Neural progenitor cell (in vitro differentiated cells): ENCODE data around the gene BAG1. TPM values are rescaled to one million over a fixed set of nuclear protein-coding genes. Genes with fewer than 3 reads are reported as not detected.
A peak's percentile ranks its signal among the peaks of the same experiment; 100 is the strongest.

Experiments used
- DNase-seq: peaks from one replicate; pipeline ENCODE4 v3.0.0-alpha.2; 2016; ENCODE audit warnings: low spot score
- H2AFZ ChIP-seq: fragments of 200-600 bp; sonication (generic); replicated peaks from 2 replicates; pipeline ENCODE4 v1.6.1; 2016; ENCODE audit warnings: antibody characterized with exemption
- H3F3A ChIP-seq: fragments of 200-600 bp; sonication (generic); 2 replicates; pipeline ENCODE4 v1.6.1; 2016; ENCODE audit warnings: antibody characterized with exemption, low read depth
- H3K27ac ChIP-seq: fragments of 200-600 bp; sonication (generic); 2 replicates; pipeline ENCODE4 v1.5.1; 2016; ENCODE audit warnings: mild to moderate bottlenecking
- H3K27me3 ChIP-seq: fragments of 200-600 bp; sonication (generic); 2 replicates; pipeline ENCODE4 v1.6.1; 2016; ENCODE audit warnings: mild to moderate bottlenecking, moderate library complexity
- H3K36me3 ChIP-seq: fragments of 200-600 bp; sonication (generic); 2 replicates; pipeline ENCODE4 v1.5.1; 2016
- H3K4me1 ChIP-seq: fragments of 200-600 bp; sonication (generic); 2 replicates; pipeline ENCODE4 v1.6.1; 2016; ENCODE audit warnings: mixed run types
- H3K4me2 ChIP-seq: fragments of 200-600 bp; sonication (generic); 2 replicates; pipeline ENCODE4 v1.6.1; 2016
- H3K4me3 ChIP-seq: fragments of 200-600 bp; sonication (generic); 2 replicates; pipeline ENCODE4 v1.5.1; 2016
- H3K79me2 ChIP-seq: fragments of 200-600 bp; sonication (generic); 2 replicates; pipeline ENCODE4 v1.6.1; 2016; ENCODE audit warnings: low read depth
- H3K9ac ChIP-seq: fragments of 200-600 bp; sonication (generic); 2 replicates; pipeline ENCODE4 v1.6.1; 2016
- H3K9me3 ChIP-seq: fragments of 200-600 bp; sonication (generic); 2 replicates; pipeline ENCODE4 v1.5.1; 2016; ENCODE audit warnings: low read depth
- H4K20me1 ChIP-seq: fragments of 200-600 bp; sonication (generic); 2 replicates; pipeline ENCODE4 v1.6.1; 2016; ENCODE audit warnings: low read depth
- H3K27ac Mint-ChIP-seq: 3 replicates; pipeline ENCODE4 v1.8.0; 2021; ENCODE audit warnings: mixed read lengths
- H3K27me3 Mint-ChIP-seq: 2 replicates; pipeline ENCODE4 v1.8.0; 2022; ENCODE audit warnings: low read depth, mild to moderate bottlenecking, inconsistent platforms, moderate library complexity, mixed read lengths; ENCODE audit not compliant: insufficient read depth
- H3K36me3 Mint-ChIP-seq: 3 replicates; pipeline ENCODE4 v1.8.0; 2021; ENCODE audit warnings: mixed read lengths
- H3K4me1 Mint-ChIP-seq: 3 replicates; pipeline ENCODE4 v1.8.0; 2021; ENCODE audit warnings: mixed read lengths
- H3K4me3 Mint-ChIP-seq: 3 replicates; pipeline ENCODE4 v1.8.0; 2021; ENCODE audit warnings: mild to moderate bottlenecking, moderate library complexity, mixed read lengths
- H3K9me3 Mint-ChIP-seq: 3 replicates; pipeline ENCODE4 v1.8.0; 2020; ENCODE audit warnings: mixed read lengths
- EZH2 ChIP-seq: fragments of 200-600 bp; sonication (generic); IDR thresholded peaks from 2 replicates; pipeline ENCODE4 v1.6.1; 2017; ENCODE audit warnings: antibody characterized with exemption, mild to moderate bottlenecking, moderate library complexity
- EZH2phosphoT487 ChIP-seq: fragments of 200-600 bp; sonication (generic); IDR thresholded peaks from 2 replicates; pipeline ENCODE4 v1.6.1; 2017; ENCODE audit warnings: antibody characterized with exemption
- total RNA-seq: library from RNA; depleted of rRNA; stranded (reverse); fragments of >200 nt; gene quantifications from 2 replicates; pipeline ENCODE4 v1.2.3, GENCODE V29; 2015; ENCODE audit warnings: low replicate concordance
- TF ChIP-seq, protein P1 (sequence below): fragments of 200-600 bp; sonication (generic); IDR thresholded peaks from 2 replicates; pipeline ENCODE4 v1.5.1; 2017; ENCODE audit warnings: antibody characterized with exemption, mild to moderate bottlenecking

Gene BAG1
- 44.3 and 49.2 TPM in 2 replicates for total RNA-seq

DNA sequence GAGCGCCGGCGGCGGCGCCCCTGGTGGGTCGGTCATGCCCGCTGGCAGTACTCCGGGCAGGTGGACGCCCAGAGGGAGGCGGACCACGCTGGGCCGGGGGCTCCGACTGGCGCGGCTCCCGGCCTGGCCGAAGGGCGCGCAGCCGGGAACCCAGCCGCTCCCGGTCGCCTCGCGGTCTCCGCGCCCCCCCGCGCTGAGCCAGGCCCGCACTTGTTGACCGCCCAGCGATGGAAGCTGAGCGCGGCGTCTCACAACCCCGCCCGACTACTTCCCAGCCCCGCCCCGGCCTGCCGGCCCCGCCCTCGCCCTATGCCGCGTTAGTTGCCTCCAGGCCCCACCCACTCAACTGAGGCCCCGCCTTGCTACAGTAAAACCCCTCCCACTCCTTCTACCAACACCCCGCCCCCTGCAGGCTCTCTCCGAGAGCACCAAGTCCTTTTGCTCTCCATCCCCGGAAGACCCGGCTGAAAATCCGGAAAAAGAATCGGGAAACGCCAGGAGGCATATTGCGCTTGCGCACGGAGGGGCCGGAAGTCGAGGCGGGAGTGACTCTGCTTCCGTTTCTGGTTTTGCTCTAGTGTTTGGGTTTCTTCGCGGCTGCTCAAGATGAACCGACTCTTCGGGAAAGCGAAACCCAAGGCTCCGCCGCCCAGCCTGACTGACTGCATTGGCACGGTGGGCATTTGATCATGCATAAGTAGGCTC lies at the start of gene BAG1, which contains the start of gene CHMP5:
Gene BAG1 (minus strand): TSS at position 236 of the 705 bp plus-strand sequence.
Gene CHMP5 (plus strand): TSS at position 577 of the 705 bp plus-strand sequence. CDS start 30 bp downstream, at position 607.
- no peaks in the 10 kb centered on the region for H3K9me3 Mint-ChIP-seq
- Histone ChIP-seq H3K27ac (no peak within 1 kb of the TSS), H3K4me1 (peaks cover 14% of the 10 kb centered on the region)

DNA sequence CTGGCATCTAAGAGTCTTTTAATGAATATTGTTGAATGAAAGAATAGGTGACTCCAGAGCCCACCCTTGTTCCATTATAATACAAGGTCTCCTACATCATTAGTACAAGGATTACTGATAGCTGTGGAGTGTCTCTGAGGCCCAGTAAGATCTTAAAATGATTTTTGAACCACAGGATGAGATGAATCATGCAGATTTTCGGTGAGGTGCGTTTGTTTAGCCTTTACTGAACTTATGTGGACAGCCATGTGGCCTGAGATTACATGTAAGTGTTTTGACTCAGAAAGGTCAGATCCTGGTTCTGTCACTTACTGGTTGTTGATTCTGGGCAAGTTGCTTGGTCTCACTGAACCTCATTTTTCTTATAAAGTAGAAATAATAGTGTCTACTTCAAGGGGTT lies 47.4 kb upstream of the BAG1 start:
- Histone ChIP-seq H3K9ac (no peak overlapping the region), H3K36me3 (peaks cover 6% of the 10 kb centered on the region), H3F3A (no peaks in the 10 kb centered on the region), H2AFZ (no peak overlapping the region), H3K4me2 (no peak overlapping the region), H3K4me1 (no peaks in the 10 kb centered on the region), H3K4me3 (no peak overlapping the region), H3K79me2 (no peaks in the 10 kb centered on the region), H3K9me3 (no peaks in the 10 kb centered on the region), H3K27me3 (no peaks in the 10 kb centered on the region), H4K20me1 (no peaks in the 10 kb centered on the region), H3K27ac (no peak overlapping the region)
- Mint-ChIP-seq H3K4me3 (no peak overlapping the region), H3K27me3 (no peaks in the 10 kb centered on the region), H3K36me3 (peaks cover 19% of the 10 kb centered on the region), H3K27ac (no peak overlapping the region), H3K9me3 (no peaks in the 10 kb centered on the region), H3K4me1 (no peaks in the 10 kb centered on the region)
- TF ChIP-seq EZH2 (no peak), EZH2phosphoT487 (no peak)
- TF ChIP-seq, protein P1, sequence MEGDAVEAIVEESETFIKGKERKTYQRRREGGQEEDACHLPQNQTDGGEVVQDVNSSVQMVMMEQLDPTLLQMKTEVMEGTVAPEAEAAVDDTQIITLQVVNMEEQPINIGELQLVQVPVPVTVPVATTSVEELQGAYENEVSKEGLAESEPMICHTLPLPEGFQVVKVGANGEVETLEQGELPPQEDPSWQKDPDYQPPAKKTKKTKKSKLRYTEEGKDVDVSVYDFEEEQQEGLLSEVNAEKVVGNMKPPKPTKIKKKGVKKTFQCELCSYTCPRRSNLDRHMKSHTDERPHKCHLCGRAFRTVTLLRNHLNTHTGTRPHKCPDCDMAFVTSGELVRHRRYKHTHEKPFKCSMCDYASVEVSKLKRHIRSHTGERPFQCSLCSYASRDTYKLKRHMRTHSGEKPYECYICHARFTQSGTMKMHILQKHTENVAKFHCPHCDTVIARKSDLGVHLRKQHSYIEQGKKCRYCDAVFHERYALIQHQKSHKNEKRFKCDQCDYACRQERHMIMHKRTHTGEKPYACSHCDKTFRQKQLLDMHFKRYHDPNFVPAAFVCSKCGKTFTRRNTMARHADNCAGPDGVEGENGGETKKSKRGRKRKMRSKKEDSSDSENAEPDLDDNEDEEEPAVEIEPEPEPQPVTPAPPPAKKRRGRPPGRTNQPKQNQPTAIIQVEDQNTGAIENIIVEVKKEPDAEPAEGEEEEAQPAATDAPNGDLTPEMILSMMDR, result no peak
- DNase-seq, result no peak

More for the DNA sequence above, at the start of gene BAG1, which contains the start of gene CHMP5:
- no peaks in the 10 kb centered on the region for H4K20me1 ChIP-seq
- Mint-ChIP-seq H3K4me3 (peak within 1 kb of the TSS; percentile 93), H3K4me1 (peaks cover 19% of the 10 kb centered on the region), H3K27me3 (peaks cover 2% of the 10 kb centered on the region), H3K36me3 (peaks cover 16% of the 10 kb centered on the region), H3K27ac (peak within 1 kb of the TSS; percentile 78)
- peaks cover 15% of the 10 kb centered on the region for H3K36me3 ChIP-seq
- no peaks in the 10 kb centered on the region for H3F3A ChIP-seq
- no peaks in the 10 kb centered on the region for H3K27me3 ChIP-seq
- H2AFZ ChIP-seq, result peak within 1 kb of the TSS; percentile 85
- H3K9ac ChIP-seq, result peak within 1 kb of the TSS; percentile 88
- no peaks in the 10 kb centered on the region for H3K9me3 ChIP-seq
- peak; percentile 99 for DNase-seq
- peak within 1 kb of the TSS; percentile 93 for H3K4me2 ChIP-seq
- TF ChIP-seq, protein P1, result peak; percentile 40
- no peak for TF ChIP-seq EZH2phosphoT487
- no peak for TF ChIP-seq EZH2
- peaks cover 40% of the 10 kb centered on the region for H3K79me2 ChIP-seq
- H3K4me3 ChIP-seq, result peak within 1 kb of the TSS; percentile 71

DNA sequence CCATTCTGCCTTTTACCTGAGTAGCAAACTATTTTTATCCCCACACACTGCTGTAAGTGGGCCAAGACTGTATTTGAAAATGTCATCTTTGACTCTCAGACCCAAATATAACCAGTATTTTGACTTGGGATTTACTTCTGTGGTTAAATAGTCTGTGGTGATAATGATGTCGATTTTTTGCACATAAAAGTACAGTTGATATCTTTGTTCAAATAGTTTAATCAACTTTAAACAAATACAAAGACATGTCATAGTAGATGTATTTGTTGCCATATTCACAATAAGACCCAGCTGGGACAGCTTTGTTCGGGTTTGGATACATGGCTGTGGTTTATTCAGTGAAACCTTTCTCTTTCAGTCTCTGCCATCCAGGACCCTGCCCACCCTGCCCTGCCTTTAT lies 46.2 kb upstream of the BAG1 start:
- no peak overlapping the region for H3K27ac Mint-ChIP-seq
- Histone ChIP-seq H3K9ac (no peak overlapping the region), H3K9me3 (no peaks in the 10 kb centered on the region), H2AFZ (no peak overlapping the region), H3K79me2 (no peaks in the 10 kb centered on the region), H3K4me3 (no peak overlapping the region), H3F3A (no peaks in the 10 kb centered on the region), H3K27ac (no peak overlapping the region), H3K27me3 (no peaks in the 10 kb centered on the region), H3K36me3 (peaks cover 10% of the 10 kb centered on the region), H3K4me1 (no peaks in the 10 kb centered on the region), H4K20me1 (no peaks in the 10 kb centered on the region), H3K4me2 (no peak overlapping the region)
- TF ChIP-seq EZH2, result no peak
- TF ChIP-seq EZH2phosphoT487, result no peak
- TF ChIP-seq, protein P1, result no peak
- H3K4me3 Mint-ChIP-seq, result no peak overlapping the region
- no peaks in the 10 kb centered on the region for H3K9me3 Mint-ChIP-seq
- no peak for DNase-seq
- peaks cover 17% of the 10 kb centered on the region for H3K36me3 Mint-ChIP-seq
- no peaks in the 10 kb centered on the region for H3K27me3 Mint-ChIP-seq
- H3K4me1 Mint-ChIP-seq, result no peaks in the 10 kb centered on the region
